ENCODE measurements around the gene EIF1AY. TPM values are rescaled to one million over a fixed set of nuclear protein-coding genes. Genes with fewer than 3 reads are reported as not detected.
"Not testable (repeated sequence)": the region's sequence is repeated elsewhere in the genome, so short reads cannot be mapped to it uniquely, and the experiment has no call there.

EIF1AY gene
- total RNA-seq (not detected), polyA plus RNA-seq (ENCODE audit: insufficient read depth in 1 of 8, insufficient read length in 8 of 8, low replicate concordance in 1 of 8) (100 to 1,000 TPM in 2 of 8 donors, 10 to 100 TPM in 6; 61.2 to 116 (median 77.6) TPM)
- long read RNA-seq, donor 1, transcript EIF1AY-201 (7 exons, 1,390 nt) = major isoform, 15 of 16 reads
- long read RNA-seq, donor 1, partial matches to known transcripts = 0 of 16 reads
- long read RNA-seq, donor 1, other reads (novel, unspliced or antisense) = 0 of 16 reads
- long read RNA-seq, donor 2 = 0 reads
- long read RNA-seq, donor 3, transcript EIF1AY-201 (7 exons, 1,390 nt) = major isoform, 59 of 74 reads
- long read RNA-seq, donor 3, partial matches to known transcripts = 5 of 74 reads
- long read RNA-seq, donor 3, other reads (novel, unspliced or antisense) = 6 of 74 reads
- long read RNA-seq, donor 4, transcript EIF1AY-201 (7 exons, 1,390 nt) = major isoform, 36 of 39 reads
- long read RNA-seq, donor 4, partial matches to known transcripts = 0 of 39 reads
- long read RNA-seq, donor 4, other reads (novel, unspliced or antisense) = 0 of 39 reads
- long read RNA-seq, donor 5, transcript EIF1AY-201 (7 exons, 1,390 nt) = major isoform, 82 of 94 reads
- long read RNA-seq, donor 5, partial matches to known transcripts = 0 of 94 reads
- long read RNA-seq, donor 5, other reads (novel, unspliced or antisense) = 6 of 94 reads
- long read RNA-seq, donor 6, transcript EIF1AY-201 (7 exons, 1,390 nt) = major isoform, 116 of 146 reads
- long read RNA-seq, donor 6, transcript EIF1AY-204 (5 exons, 855 nt) = minor isoform, 5 of 146 reads
- long read RNA-seq, donor 6, transcript EIF1AY-202 (6 exons, 746 nt) = minor isoform, 6 of 146 reads
- long read RNA-seq, donor 6, partial matches to known transcripts = 8 of 146 reads
- long read RNA-seq, donor 6, other reads (novel, unspliced or antisense) = 9 of 146 reads
- long read RNA-seq, donor 7, transcript EIF1AY-201 (7 exons, 1,390 nt) = major isoform, 38 of 54 reads
- long read RNA-seq, donor 7, partial matches to known transcripts = 12 of 54 reads
- long read RNA-seq, donor 7, other reads (novel, unspliced or antisense) = 0 of 54 reads
- long read RNA-seq, donor 8, transcript EIF1AY-201 (7 exons, 1,390 nt) = major isoform, 40 of 59 reads
- long read RNA-seq, donor 8, partial matches to known transcripts = 6 of 59 reads
- long read RNA-seq, donor 8, other reads (novel, unspliced or antisense) = 5 of 59 reads
- long read RNA-seq, donor 9, transcript EIF1AY-201 (7 exons, 1,390 nt) = major isoform, 43 of 44 reads
- long read RNA-seq, donor 9, partial matches to known transcripts = 0 of 44 reads
- long read RNA-seq, donor 9, other reads (novel, unspliced or antisense) = 0 of 44 reads
- long read RNA-seq, donor 10, transcript EIF1AY-205 (3 exons, 641 nt) = minor isoform, 5 of 91 reads
- long read RNA-seq, donor 10, transcript EIF1AY-201 (7 exons, 1,390 nt) = major isoform, 77 of 91 reads
- long read RNA-seq, donor 10, partial matches to known transcripts = 0 of 91 reads
- long read RNA-seq, donor 10, other reads (novel, unspliced or antisense) = 5 of 91 reads
- long read RNA-seq, donor 11 = 0 reads

GRCh38 chrY:20575531-20576121 lies at the start of gene EIF1AY:
TSS of gene EIF1AY (plus strand) at chrY:20575776. CDS start at chrY:20575872, 96 bp downstream.
- no peak within 1 kb of the TSS for H3K27ac ChIP-seq (ENCODE audit: low read length)
- no peaks in the 10 kb centered on the region for H3K27me3 ChIP-seq (ENCODE audit: control insufficient read depth, insufficient read depth, low read length)
- H3K9me3 ChIP-seq (replicated peaks; ENCODE audit: control insufficient read depth, low read depth, low read length) = no peaks in the 10 kb centered on the region
- H3K4me1 ChIP-seq (ENCODE audit: control insufficient read depth, insufficient read depth, low read length) = no peaks in the 10 kb centered on the region
- H3K36me3 ChIP-seq (ENCODE audit: control insufficient read depth, insufficient read depth, low read length) = no peaks in the 10 kb centered on the region
- WGBS (ENCODE audit: insufficient coverage) = no CpG with 5 or more reads among the region's 31 CpGs
- no peak for DNase-seq
- H3K4me3 ChIP-seq (ENCODE audit: low read length) = no peak within 1 kb of the TSS

GRCh38 chrY:20528435-20528834 lies 47.1 kb upstream of the EIF1AY start:
- Histone ChIP-seq H3K9me3 (replicated peaks; ENCODE audit: control insufficient read depth, low read depth, low read length) (no peaks in the 10 kb centered on the region), H3K27me3 (ENCODE audit: control insufficient read depth, insufficient read depth, low read length) (no peaks in the 10 kb centered on the region), H3K4me3 (ENCODE audit: low read length) (no peak overlapping the region), H3K36me3 (ENCODE audit: control insufficient read depth, insufficient read depth, low read length) (no peaks in the 10 kb centered on the region), H3K4me1 (ENCODE audit: control insufficient read depth, insufficient read depth, low read length) (no peaks in the 10 kb centered on the region), H3K27ac (ENCODE audit: low read length) (no peak overlapping the region)
- no CpG with 5 or more reads among the region's 6 CpGs for WGBS (ENCODE audit: insufficient coverage)
- no peak for DNase-seq

- Histone ChIP-seq H3K36me3 (ENCODE audit: control insufficient read depth, insufficient read depth, low read length) (no peaks in the 10 kb centered on the region), H3K4me3 (ENCODE audit: low read length) (no peak overlapping the region), H3K4me1 (ENCODE audit: control insufficient read depth, insufficient read depth, low read length) (no peaks in the 10 kb centered on the region), H3K27me3 (ENCODE audit: control insufficient read depth, insufficient read depth, low read length) (no peaks in the 10 kb centered on the region), H3K27ac (ENCODE audit: low read length) (no peak overlapping the region), H3K9me3 (replicated peaks; ENCODE audit: control insufficient read depth, low read depth, low read length) (no peaks in the 10 kb centered on the region)
- DNase-seq = no peak
- no CpG with 5 or more reads among the region's 1 CpG for WGBS (ENCODE audit: insufficient coverage)
These were observed 37.4 kb upstream of the EIF1AY start for GRCh38 chrY:20538186-20538585.

- DNase-seq = no peak
- Histone ChIP-seq H3K27me3 (ENCODE audit: control insufficient read depth, insufficient read depth, low read length) (no peaks in the 10 kb centered on the region), H3K4me3 (ENCODE audit: low read length) (no peak overlapping the region), H3K36me3 (ENCODE audit: control insufficient read depth, insufficient read depth, low read length) (no peaks in the 10 kb centered on the region), H3K9me3 (replicated peaks; ENCODE audit: control insufficient read depth, low read depth, low read length) (no peaks in the 10 kb centered on the region), H3K27ac (ENCODE audit: low read length) (no peak overlapping the region), H3K4me1 (ENCODE audit: control insufficient read depth, insufficient read depth, low read length) (no peaks in the 10 kb centered on the region)
These were observed 36.6 kb upstream of the EIF1AY start for GRCh38 chrY:20538933-20539332.

- Histone ChIP-seq H3K27me3 (ENCODE audit: control insufficient read depth, insufficient read depth, low read length) (no peaks in the 10 kb centered on the region), H3K4me3 (ENCODE audit: low read length) (no peak overlapping the region), H3K4me1 (ENCODE audit: control insufficient read depth, insufficient read depth, low read length) (no peaks in the 10 kb centered on the region), H3K27ac (ENCODE audit: low read length) (no peak overlapping the region), H3K9me3 (replicated peaks; ENCODE audit: control insufficient read depth, low read depth, low read length) (no peaks in the 10 kb centered on the region), H3K36me3 (ENCODE audit: control insufficient read depth, insufficient read depth, low read length) (no peaks in the 10 kb centered on the region)
- DNase-seq = no peak
- WGBS (ENCODE audit: insufficient coverage) = no CpG with 5 or more reads among the region's 1 CpG
These were observed 31.1 kb upstream of the EIF1AY start for GRCh38 chrY:20544451-20544960.

- Histone ChIP-seq H3K9me3 (replicated peaks; ENCODE audit: control insufficient read depth, low read depth, low read length) (no peaks in the 10 kb centered on the region), H3K4me3 (ENCODE audit: low read length) (no peak overlapping the region), H3K4me1 (ENCODE audit: control insufficient read depth, insufficient read depth, low read length) (no peaks in the 10 kb centered on the region), H3K27me3 (ENCODE audit: control insufficient read depth, insufficient read depth, low read length) (no peaks in the 10 kb centered on the region), H3K27ac (ENCODE audit: low read length) (no peak overlapping the region), H3K36me3 (ENCODE audit: control insufficient read depth, insufficient read depth, low read length) (no peaks in the 10 kb centered on the region)
- WGBS (ENCODE audit: insufficient coverage) = no CpG with 5 or more reads among the region's 2 CpGs
- DNase-seq = no peak
These were observed 29.5 kb upstream of the EIF1AY start for GRCh38 chrY:20546071-20546470.

GRCh38 chrY:20549289-20549688 lies 26.3 kb upstream of the EIF1AY start:
- no peak for DNase-seq
- WGBS (ENCODE audit: insufficient coverage) = no CpG with 5 or more reads among the region's 1 CpG

GRCh38 chrY:20551840-20552239 lies 23.7 kb upstream of the EIF1AY start:
- no CpG with 5 or more reads among the region's 28 CpGs for WGBS (ENCODE audit: insufficient coverage)
- Histone ChIP-seq H3K27ac (ENCODE audit: low read length) (no peak overlapping the region), H3K36me3 (ENCODE audit: control insufficient read depth, insufficient read depth, low read length) (no peaks in the 10 kb centered on the region), H3K9me3 (replicated peaks; ENCODE audit: control insufficient read depth, low read depth, low read length) (no peaks in the 10 kb centered on the region), H3K27me3 (ENCODE audit: control insufficient read depth, insufficient read depth, low read length) (no peaks in the 10 kb centered on the region), H3K4me3 (ENCODE audit: low read length) (no peak overlapping the region), H3K4me1 (ENCODE audit: control insufficient read depth, insufficient read depth, low read length) (no peaks in the 10 kb centered on the region)
- DNase-seq = no peak

More at GRCh38 chrY:20549289-20549688, 26.3 kb upstream of the EIF1AY start:
- Histone ChIP-seq H3K36me3 (ENCODE audit: control insufficient read depth, insufficient read depth, low read length) (no peaks in the 10 kb centered on the region), H3K4me3 (ENCODE audit: low read length) (no peak overlapping the region), H3K9me3 (replicated peaks; ENCODE audit: control insufficient read depth, low read depth, low read length) (no peaks in the 10 kb centered on the region), H3K4me1 (ENCODE audit: control insufficient read depth, insufficient read depth, low read length) (no peaks in the 10 kb centered on the region), H3K27me3 (ENCODE audit: control insufficient read depth, insufficient read depth, low read length) (no peaks in the 10 kb centered on the region), H3K27ac (ENCODE audit: low read length) (no peak overlapping the region)

- H3K9me3 ChIP-seq (replicated peaks; ENCODE audit: control insufficient read depth, low read depth, low read length); H3K4me3 ChIP-seq (ENCODE audit: low read length); H3K27me3 ChIP-seq (ENCODE audit: control insufficient read depth, insufficient read depth, low read length); H3K4me1 ChIP-seq (ENCODE audit: control insufficient read depth, insufficient read depth, low read length); H3K27ac ChIP-seq (ENCODE audit: low read length); DNase-seq; H3K36me3 ChIP-seq (ENCODE audit: control insufficient read depth, insufficient read depth, low read length): not testable (repeated sequence)
- no CpG with 5 or more reads among the region's 10 CpGs for WGBS (ENCODE audit: insufficient coverage)
These were observed 22.7 kb upstream of the EIF1AY start for GRCh38 chrY:20552764-20553323.
